ENCODE results near the gene TSPAN3.

Gene TSPAN3

GRCh38 chr15:77027111-77027696 is 43.7 kb downstream of the TSPAN3 start:
- peak in 1 of 2 donors; percentile 8 for DNase-seq (ENCODE audit: low spot score in 2 of 2)

GRCh38 chr15:77026501-77027110 is 44.3 kb downstream of the TSPAN3 start:
- H3K4me3 Mint-ChIP-seq, result no peak overlapping the region
- peaks cover 20% of the 10 kb centered on the region for H3K36me3 Mint-ChIP-seq (ENCODE audit: insufficient read depth)
- H3K27ac Mint-ChIP-seq (ENCODE audit: low read depth), result peak overlapping the region; percentile 76
- no peaks in the 10 kb centered on the region for H3K27me3 Mint-ChIP-seq
- H3K9me3 Mint-ChIP-seq, result no peaks in the 10 kb centered on the region
- no peak for ATAC-seq (replicated peaks; ENCODE audit: extremely low read depth, poor library complexity, severe bottlenecking)
- peak in 1 of 2 donors; percentile 8 for DNase-seq (ENCODE audit: low spot score in 2 of 2)
- H3K4me1 Mint-ChIP-seq, result peaks cover 40% of the 10 kb centered on the region

More at GRCh38 chr15:77027111-77027696, 43.7 kb downstream of the TSPAN3 start:
- peaks cover 16% of the 10 kb centered on the region for H3K36me3 Mint-ChIP-seq (ENCODE audit: insufficient read depth)
- no peaks in the 10 kb centered on the region for H3K27me3 Mint-ChIP-seq
- no peak overlapping the region for H3K27ac Mint-ChIP-seq (ENCODE audit: low read depth)
- H3K4me1 Mint-ChIP-seq, result peaks cover 34% of the 10 kb centered on the region
- no peak for ATAC-seq (replicated peaks; ENCODE audit: extremely low read depth, poor library complexity, severe bottlenecking)
- H3K9me3 Mint-ChIP-seq, result no peaks in the 10 kb centered on the region
- H3K4me3 Mint-ChIP-seq, result no peak overlapping the region

- H3K27ac Mint-ChIP-seq (ENCODE audit: low read depth), result peak overlapping the region; percentile 76
- no peaks in the 10 kb centered on the region for H3K9me3 Mint-ChIP-seq
- H3K4me3 Mint-ChIP-seq, result no peak overlapping the region
- H3K27me3 Mint-ChIP-seq, result no peaks in the 10 kb centered on the region
- DNase-seq (ENCODE audit: low spot score in 2 of 2) (peak in 1 of 2 donors; percentile 6), ATAC-seq (replicated peaks; ENCODE audit: extremely low read depth, poor library complexity, severe bottlenecking) (no peak)
- peaks cover 20% of the 10 kb centered on the region for H3K36me3 Mint-ChIP-seq (ENCODE audit: insufficient read depth)
- peaks cover 46% of the 10 kb centered on the region for H3K4me1 Mint-ChIP-seq
Observed at GRCh38 chr15:77025941-77026411, 44.9 kb downstream of the TSPAN3 start.

- Mint-ChIP-seq H3K27me3 (no peaks in the 10 kb centered on the region), H3K27ac (ENCODE audit: low read depth) (peak overlapping the region; percentile 76), H3K36me3 (ENCODE audit: insufficient read depth) (peaks cover 20% of the 10 kb centered on the region), H3K4me1 (peaks cover 53% of the 10 kb centered on the region), H3K4me3 (no peak overlapping the region), H3K9me3 (no peaks in the 10 kb centered on the region)
- peak in 1 of 2 donors; percentile 12 for DNase-seq (ENCODE audit: low spot score in 2 of 2)
- no peak for ATAC-seq (replicated peaks; ENCODE audit: extremely low read depth, poor library complexity, severe bottlenecking)
Observed at GRCh38 chr15:77025083-77025901, 45.6 kb downstream of the TSPAN3 start.

- peak; percentile 19 for ATAC-seq (replicated peaks; ENCODE audit: extremely low read depth, poor library complexity, severe bottlenecking)
- peak overlapping the region; percentile 78 for H3K4me3 Mint-ChIP-seq
- H3K4me1 Mint-ChIP-seq, result peaks cover 53% of the 10 kb centered on the region
- H3K9me3 Mint-ChIP-seq, result no peaks in the 10 kb centered on the region
- peaks cover 25% of the 10 kb centered on the region for H3K36me3 Mint-ChIP-seq (ENCODE audit: insufficient read depth)
- peak; percentile 49 to 68 for DNase-seq (ENCODE audit: low spot score in 2 of 2)
- no peaks in the 10 kb centered on the region for H3K27me3 Mint-ChIP-seq
- peak overlapping the region; percentile 100 for H3K27ac Mint-ChIP-seq (ENCODE audit: low read depth)
Observed at GRCh38 chr15:77024273-77025082, 46.4 kb downstream of the TSPAN3 start.

GRCh38 chr15:77023576-77024272 is 47.2 kb downstream of the TSPAN3 start:
- H3K4me1 Mint-ChIP-seq, result peaks cover 57% of the 10 kb centered on the region
- H3K4me3 Mint-ChIP-seq, result peak overlapping the region; percentile 78
- peak overlapping the region; percentile 100 for H3K27ac Mint-ChIP-seq (ENCODE audit: low read depth)
- H3K36me3 Mint-ChIP-seq (ENCODE audit: insufficient read depth), result peaks cover 27% of the 10 kb centered on the region
- no peaks in the 10 kb centered on the region for H3K27me3 Mint-ChIP-seq
- DNase-seq (ENCODE audit: low spot score in 2 of 2) (no peak), ATAC-seq (replicated peaks; ENCODE audit: extremely low read depth, poor library complexity, severe bottlenecking) (no peak)
- no peaks in the 10 kb centered on the region for H3K9me3 Mint-ChIP-seq

- H3K4me3 Mint-ChIP-seq, result peak overlapping the region; percentile 78
- ATAC-seq (replicated peaks; ENCODE audit: extremely low read depth, poor library complexity, severe bottlenecking) (no peak), DNase-seq (ENCODE audit: low spot score in 2 of 2) (no peak)
- no peaks in the 10 kb centered on the region for H3K27me3 Mint-ChIP-seq
- peaks cover 65% of the 10 kb centered on the region for H3K4me1 Mint-ChIP-seq
- peak overlapping the region; percentile 100 for H3K27ac Mint-ChIP-seq (ENCODE audit: low read depth)
- no peaks in the 10 kb centered on the region for H3K9me3 Mint-ChIP-seq
- H3K36me3 Mint-ChIP-seq (ENCODE audit: insufficient read depth), result peaks cover 28% of the 10 kb centered on the region
Observed at GRCh38 chr15:77022646-77023575, 48.0 kb downstream of the TSPAN3 start.

GRCh38 chr15:77021803-77022381 is 49.0 kb downstream of the TSPAN3 start:
- peak overlapping the region; percentile 100 for H3K27ac Mint-ChIP-seq (ENCODE audit: low read depth)
- peak in 1 of 2 donors; percentile 55 for DNase-seq (ENCODE audit: low spot score in 2 of 2)
- H3K36me3 Mint-ChIP-seq (ENCODE audit: insufficient read depth), result peaks cover 27% of the 10 kb centered on the region
- peaks cover 75% of the 10 kb centered on the region for H3K4me1 Mint-ChIP-seq
- ATAC-seq (replicated peaks; ENCODE audit: extremely low read depth, poor library complexity, severe bottlenecking), result peak; percentile 72
- H3K27me3 Mint-ChIP-seq, result no peaks in the 10 kb centered on the region
- peak overlapping the region; percentile 78 for H3K4me3 Mint-ChIP-seq
- no peaks in the 10 kb centered on the region for H3K9me3 Mint-ChIP-seq

GRCh38 chr15:77021088-77021481 is 49.8 kb downstream of the TSPAN3 start:
- peaks cover 80% of the 10 kb centered on the region for H3K4me1 Mint-ChIP-seq
- H3K27ac Mint-ChIP-seq (ENCODE audit: low read depth), result peak overlapping the region; percentile 100
- no peaks in the 10 kb centered on the region for H3K9me3 Mint-ChIP-seq
- DNase-seq (ENCODE audit: low spot score in 2 of 2) (no peak), ATAC-seq (replicated peaks; ENCODE audit: extremely low read depth, poor library complexity, severe bottlenecking) (no peak)
- H3K36me3 Mint-ChIP-seq (ENCODE audit: insufficient read depth), result peaks cover 28% of the 10 kb centered on the region
- peak overlapping the region; percentile 78 for H3K4me3 Mint-ChIP-seq
- H3K27me3 Mint-ChIP-seq, result no peaks in the 10 kb centered on the region

GRCh38 chr15:77020348-77021087 is 50.4 kb downstream of the TSPAN3 start:
- Mint-ChIP-seq H3K27me3 (no peaks in the 10 kb centered on the region), H3K36me3 (ENCODE audit: insufficient read depth) (peaks cover 28% of the 10 kb centered on the region), H3K4me1 (peaks cover 84% of the 10 kb centered on the region), H3K4me3 (peak overlapping the region; percentile 78), H3K27ac (ENCODE audit: low read depth) (peak overlapping the region; percentile 97), H3K9me3 (no peaks in the 10 kb centered on the region)
- no peak for ATAC-seq (replicated peaks; ENCODE audit: extremely low read depth, poor library complexity, severe bottlenecking)
- no peak for DNase-seq (ENCODE audit: low spot score in 2 of 2)
